Stimulated activated CD8-positive, alpha-beta memory T cell treated with anti-CD3 and anti-CD28 coated beads, Interleukin-4, amount 100 ng/mL, for 24 hours (primary cell): Measurements from ENCODE around the gene MTA2.
"Not testable (repeated sequence)": the region's sequence is repeated elsewhere in the genome, so short reads cannot be mapped to it uniquely, and the experiment has no call there.

Source experiments
- DNase-seq: peaks from one replicate; pipeline ENCODE4 v3.0.0-alpha.2; 2020; ENCODE audit warnings: low read depth

The MTA2 gene

DNA sequence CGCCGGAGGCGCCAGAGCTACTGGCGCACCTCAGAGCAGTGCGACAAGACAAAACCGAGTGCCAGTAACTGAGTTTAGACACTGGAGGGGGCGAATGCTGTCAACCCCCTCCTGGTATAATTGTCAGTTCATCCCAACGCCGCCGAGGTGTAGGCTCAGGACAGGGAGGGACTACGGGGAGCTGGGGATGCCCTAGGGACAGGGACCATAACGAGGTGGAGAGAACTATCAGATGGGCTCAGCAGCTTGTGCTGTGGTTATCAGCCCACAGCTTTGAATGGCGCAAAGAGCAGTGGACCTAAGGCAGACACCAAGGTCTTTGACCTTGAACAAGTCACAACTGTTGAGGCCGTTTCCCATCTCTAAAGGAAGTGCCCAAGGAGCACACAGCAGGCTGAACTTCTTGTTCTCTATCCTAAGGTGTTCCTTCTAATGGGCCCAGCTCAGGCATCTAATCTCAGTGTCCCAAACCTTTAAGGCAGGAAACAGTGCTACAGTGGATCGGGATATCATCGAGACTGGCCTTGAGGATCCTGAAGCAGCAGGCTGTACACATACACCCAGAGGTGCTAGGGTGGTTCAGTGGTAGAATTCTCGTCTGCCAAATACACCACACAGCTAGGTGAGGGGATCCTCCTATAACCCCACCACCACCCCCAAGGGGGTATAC is 9.4 kb downstream of the MTA2 start:
- no peak for DNase-seq

DNA sequence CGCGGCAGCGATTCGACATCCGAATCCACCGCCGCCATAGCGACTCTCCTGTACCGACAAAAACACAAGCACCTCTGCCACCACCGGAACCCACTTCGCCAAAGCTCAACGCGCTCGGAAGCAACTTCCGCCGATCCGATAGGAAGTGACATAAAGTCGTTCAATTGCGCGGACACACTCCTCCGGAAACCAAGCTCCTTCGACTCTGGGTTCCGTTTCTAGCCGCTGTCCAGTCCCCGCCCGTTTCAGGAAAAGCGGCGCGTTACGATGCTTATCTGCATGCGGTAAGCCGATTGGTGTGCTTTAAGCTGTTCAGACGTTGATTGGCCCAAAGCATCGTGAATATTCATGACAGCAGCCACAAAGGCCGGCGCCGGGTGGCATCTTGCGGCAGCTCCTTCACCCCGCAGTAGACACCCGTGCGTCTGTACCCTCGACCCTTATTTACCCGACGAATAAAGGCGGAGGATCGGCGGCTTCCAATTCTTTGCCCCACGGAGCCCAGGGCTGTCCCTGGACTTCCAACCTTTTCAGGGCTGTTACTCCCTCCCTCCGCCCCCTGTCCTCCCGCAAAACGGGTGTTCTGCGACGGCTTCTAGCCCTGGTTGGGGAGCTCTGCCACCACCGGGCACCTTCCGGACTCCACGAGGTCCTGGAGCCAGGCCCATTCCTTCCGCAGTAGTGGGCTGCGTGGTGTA is 10.1 kb downstream of the MTA2 start, which contains the start of gene TUT1:
TSS of gene TUT1 (minus strand) at position 76 of the 698 bp plus-strand sequence. CDS start at position 38, 38 bp downstream.
- DNase-seq = peak; percentile 90

DNA sequence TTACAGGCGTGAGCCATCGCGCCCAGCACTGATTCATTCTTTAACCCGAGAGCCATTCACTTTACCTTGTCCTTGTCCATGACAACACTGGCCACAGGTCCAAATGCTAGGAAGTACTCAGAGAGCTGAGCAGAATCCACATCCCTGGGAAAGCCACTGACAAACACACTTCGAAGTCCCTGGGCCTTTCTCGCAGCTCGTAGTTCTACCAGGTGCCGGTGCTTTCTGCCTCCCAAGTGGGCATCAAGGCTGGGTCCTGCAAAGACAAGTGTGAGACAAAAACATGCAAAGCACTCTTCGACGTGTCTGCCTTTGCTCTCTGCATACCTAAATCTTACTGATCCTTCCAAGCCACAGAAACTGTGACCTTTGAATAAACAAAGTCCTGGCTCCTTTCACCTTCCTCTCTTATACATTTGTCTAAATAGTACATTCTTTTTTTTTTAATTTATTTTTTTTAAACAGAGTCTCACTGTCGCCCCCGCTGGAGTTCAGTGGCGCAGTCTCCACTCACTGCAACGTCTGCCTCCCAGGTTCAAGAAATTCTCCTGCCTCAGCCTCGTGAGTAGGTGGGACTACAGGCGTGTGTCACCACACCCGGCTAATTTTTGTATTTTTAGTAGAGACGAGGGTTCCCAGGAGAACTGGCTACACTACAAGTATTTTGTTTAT is 12.6 kb downstream of the MTA2 start:
- DNase-seq = no peak

DNA sequence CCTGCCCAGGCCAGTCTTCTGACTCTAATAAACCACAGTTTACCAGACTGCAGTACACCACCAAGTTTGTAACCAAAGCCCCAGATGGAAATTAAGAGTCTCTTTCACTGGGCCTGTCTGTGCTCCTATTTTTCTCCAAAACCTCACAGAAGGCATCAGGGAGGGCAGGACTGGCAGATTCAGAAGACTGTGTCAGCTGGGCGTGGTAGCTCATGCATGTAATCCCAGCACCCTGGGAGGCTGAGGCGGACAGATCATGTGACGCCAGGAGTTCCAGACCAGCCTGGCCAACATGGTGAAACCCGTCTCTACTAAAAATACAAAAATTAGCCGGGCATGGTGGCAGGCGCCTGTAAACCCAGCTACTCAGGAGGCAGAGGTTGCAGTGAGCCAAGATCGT is 16.3 kb downstream of the MTA2 start:
- not testable (repeated sequence) for DNase-seq

DNA sequence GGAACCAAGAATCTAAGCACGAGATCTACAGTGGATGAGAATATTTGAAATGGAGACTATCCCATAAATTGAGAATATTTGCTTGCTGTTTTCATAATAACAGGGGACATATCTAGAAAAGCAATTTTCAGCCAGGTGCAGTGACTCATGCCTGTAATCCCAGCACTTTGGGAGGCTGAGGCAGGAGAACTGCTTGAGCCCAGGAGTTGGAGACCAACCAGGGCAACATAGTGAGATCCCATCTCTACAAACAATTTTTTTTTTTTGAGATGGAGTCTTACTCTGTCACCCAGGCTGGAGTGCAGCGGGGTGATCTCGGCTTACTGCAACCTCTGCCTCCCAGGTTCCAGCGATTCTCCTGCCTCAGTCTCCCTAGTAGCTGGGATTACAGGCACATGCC is 19.9 kb downstream of the MTA2 start:
- DNase-seq = not testable (repeated sequence)

DNA sequence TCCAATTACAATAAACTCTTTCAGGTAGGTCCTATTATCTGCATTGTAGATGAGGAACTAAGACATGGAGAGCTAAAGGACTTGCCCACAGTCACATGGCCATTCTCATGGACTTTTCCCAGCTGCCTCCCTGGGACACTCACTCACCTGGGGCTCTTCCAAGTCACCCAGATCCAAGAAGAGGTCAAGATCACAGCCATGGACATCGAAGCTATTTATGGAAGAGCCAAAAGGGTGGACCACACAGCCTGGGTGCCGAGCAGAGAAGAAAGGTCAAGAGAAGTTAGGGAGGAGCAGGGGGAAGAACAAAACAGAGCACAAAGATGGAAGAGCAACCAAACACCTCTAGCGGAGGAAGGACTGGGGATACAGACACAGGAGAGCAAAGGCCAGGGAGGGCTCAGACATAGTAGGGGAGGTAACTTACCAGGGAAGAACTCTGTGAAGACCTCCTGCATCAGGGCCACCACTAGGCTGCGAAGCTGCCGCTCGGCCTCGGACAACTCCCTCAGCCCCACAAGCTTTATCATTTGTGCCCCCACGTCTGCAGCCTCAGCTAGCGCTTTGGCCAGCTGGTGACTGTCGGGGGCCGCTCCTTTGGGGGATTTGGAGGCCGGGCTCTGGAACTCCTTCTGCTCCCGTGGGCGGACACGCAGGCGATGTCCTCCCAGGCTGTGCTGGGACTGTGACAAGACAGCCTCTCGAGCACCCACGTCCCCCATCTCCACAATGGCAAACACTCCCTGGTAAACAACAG is 20.5 kb downstream of the MTA2 start:
- DNase-seq = no peak

DNA sequence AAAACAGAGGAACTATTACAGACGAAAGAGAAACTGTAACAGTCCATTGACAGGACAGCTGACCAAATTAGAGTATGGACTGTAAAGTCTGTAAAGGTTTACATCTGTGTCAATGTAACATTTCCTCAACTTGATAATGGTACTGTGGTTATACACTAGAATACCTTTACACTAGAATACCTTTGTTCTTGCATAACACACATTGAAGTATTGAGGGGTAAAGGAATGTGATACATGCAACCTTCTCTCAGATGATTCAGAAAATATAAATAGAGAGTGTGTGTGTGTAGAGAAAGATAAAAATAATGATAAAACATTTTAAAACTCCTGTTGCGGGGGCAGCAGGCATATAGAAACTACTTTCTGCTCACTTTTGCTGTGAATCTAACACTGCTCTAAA is 22.4 kb downstream of the MTA2 start:
- no peak for DNase-seq

DNA sequence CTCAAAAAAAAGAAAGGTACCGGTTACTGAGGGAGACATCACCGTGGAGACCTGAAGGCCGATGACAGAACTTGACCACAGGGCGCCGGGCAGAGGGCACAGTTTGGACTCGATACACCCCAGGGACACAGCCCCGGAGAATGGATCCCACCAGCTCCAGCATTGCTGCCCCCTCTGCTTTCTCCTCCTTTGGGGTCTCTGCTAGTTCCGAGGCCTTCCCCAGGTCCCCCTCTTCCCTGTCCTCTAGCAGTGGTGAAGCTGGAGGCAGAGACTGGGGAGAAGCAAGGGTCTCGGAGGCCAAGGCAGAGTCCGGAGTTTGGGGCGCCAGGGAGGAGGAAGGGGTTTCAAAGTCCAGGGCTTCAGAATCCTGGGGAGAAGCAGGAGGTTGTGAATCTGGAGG is 23.1 kb downstream of the MTA2 start:
- DNase-seq = no peak

DNA sequence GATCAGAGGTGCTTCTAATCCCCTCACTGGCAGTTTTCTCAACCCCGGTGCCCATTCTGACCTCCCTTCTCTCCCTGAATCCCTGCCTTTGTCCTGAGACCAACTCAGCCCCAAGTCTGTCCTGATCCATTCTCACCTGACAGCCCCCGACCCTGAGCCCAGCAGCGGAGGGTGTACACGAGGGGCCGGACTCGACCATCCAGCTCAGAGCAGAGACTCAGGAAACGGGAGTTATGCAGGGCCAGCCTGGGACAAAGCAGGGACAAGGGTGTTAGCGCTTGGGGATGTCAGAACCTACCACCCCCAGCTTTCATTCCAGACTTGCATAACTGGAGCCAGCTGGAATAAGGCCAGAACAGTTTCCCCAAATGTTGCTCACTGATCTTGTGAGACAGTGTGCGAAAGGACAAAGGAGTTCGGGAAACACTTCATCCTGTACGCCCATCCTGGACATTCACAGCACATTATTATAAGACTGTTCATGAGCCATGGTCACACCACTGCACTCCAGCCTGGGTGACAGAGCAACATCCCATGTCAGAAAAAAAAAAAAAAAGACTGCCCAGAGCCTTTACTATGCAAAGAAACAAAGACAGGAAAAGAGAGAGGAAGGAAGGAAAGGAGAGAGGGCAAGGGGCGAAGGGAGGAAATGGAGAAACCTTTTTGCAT is 24.5 kb downstream of the MTA2 start:
- no peak for DNase-seq

DNA sequence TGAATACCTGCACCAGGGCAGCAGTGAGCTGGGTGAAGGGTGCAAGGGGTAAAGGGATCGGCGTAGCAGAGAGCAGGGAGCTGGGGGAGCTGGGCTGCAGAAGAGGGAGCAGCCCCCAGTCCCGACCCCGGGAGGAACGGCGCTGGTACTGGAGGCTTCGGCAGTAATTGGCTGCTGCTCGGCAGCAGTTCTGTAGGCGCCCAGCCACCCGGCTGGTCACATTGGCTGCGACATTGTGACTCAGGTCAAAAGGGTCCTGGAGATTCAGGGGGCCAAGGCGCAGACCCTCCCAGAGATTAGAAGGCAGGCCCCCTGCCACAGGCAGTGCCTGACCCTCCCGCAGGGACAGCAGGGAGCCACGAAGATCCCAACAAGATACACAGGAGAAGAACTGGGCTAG is 25.8 kb downstream of the MTA2 start:
- DNase-seq = no peak

DNA sequence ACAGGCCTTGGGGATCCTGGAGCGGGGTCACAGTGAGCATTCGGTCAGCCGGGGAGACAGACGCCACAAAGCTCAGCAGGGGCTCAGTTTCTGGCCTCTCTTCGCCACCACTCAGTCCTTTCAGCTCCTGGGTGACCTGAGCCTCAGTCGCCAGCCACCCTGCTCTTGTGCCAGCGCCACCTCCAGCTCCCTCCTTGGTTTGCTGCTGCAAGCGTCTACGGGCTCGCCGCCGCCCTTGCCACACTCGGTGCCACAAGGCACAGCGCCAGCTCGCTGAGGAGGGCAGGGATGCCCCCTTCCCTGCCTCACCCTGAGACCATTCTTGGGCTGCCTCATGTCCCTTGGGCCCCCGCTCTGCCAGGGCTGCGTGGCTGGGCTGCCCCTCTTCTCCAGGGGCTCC is 26.5 kb downstream of the MTA2 start:
- no peak for DNase-seq

DNA sequence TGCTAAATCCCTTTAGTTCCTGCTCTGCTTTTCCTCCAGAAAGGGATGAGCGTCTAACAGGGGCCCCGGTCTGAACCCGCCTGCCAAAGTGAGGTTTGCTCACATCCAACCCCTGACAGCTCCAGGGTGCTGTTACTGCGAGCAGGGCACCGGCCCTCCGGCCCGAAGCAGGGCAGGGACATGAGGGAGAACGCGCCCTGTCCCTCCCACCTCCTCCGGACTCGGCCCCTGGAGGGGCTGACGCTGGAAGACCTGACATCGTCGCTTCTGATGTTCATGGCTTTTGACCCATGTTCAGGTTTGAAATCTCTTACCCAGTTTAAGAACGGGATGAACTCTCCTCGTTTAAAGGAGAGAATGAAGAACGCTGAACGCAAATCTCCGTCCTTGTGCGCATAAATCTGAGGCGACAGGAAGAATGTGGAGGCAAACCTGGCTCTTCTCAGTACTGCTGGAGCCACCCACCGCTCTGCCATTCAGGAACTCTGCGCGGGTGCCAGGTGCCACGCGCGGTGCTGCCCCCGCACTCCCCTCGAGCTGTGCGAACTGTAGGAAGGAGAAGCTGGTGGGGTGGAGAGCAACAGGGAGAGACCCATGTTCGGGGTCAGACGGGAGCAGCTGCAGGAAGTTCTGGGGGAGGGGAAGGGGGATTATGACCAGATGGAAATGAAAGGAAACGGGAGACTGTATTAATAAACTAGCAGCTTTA is 27.1 kb downstream of the MTA2 start:
- DNase-seq = no peak

DNA sequence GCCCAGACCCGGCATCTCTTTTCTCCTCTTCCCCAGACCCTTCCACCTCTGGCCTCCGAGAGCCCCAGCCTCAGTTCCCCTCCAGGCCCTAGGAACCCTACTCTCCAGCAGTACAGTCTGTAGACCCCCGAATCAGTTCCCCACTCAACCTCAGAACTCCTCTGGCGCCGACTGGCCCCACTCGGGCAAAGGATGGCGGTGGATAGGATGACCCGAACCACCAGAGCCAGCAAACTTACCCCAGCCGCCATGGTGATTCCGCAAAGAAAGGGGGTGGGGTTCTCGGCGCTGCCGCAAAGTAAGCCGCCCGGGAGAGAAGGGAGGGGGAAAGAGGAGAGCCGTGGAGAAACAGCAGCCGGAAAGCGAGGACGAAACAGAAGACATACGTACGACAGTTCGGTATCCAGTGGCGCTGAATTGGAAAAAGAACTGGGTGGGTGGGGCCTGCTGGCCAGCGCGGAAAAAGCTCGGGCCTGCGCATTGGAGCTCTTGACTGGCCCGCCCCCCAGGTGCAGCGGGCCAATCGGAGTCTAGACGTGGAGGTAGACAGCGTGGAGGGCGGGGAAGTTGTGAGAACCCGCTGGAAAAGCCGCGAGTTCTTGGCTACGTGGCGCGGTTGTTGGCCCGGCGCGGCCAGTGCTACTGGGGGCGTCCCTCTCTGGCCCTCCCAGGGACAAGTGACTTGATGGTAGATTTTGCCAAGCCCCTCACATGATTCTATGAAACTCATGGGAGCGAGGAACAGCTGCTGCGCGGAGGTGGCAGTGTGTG is 27.9 kb downstream of the MTA2 start, which contains the start of gene EEF1G:
TSS of gene EEF1G (minus strand) at position 300 of the 771 bp plus-strand sequence. CDS start at position 251, 49 bp downstream.
- peak; percentile 94 for DNase-seq

DNA sequence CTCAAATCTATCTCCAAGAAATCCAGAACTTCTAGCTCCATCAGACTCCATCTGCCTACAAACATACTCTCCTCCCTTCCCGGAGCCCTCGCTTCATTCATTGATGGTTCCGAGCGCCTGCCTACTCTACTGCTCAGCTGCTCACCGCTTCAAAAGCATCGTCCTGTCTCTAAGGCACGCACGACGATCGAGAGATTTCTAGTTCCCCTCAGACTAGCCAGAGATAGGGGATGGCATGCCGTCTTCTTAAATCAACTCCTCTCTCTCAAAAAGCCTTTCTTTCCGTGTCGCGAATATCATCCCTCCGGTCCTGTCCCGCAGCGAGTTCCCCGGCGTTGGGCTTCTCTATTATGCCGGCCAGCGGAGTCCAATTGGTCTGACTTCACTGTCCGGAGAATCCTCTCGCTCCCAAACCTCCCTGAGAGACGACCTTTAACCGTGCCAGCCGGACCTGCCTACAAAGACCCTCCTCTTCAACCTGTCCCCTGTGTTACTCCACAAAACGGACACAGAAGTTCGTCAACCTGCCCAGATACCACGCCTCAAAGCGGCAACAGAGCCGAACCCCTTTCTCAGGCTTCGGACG is 28.6 kb downstream of the MTA2 start:
- DNase-seq = no peak

DNA sequence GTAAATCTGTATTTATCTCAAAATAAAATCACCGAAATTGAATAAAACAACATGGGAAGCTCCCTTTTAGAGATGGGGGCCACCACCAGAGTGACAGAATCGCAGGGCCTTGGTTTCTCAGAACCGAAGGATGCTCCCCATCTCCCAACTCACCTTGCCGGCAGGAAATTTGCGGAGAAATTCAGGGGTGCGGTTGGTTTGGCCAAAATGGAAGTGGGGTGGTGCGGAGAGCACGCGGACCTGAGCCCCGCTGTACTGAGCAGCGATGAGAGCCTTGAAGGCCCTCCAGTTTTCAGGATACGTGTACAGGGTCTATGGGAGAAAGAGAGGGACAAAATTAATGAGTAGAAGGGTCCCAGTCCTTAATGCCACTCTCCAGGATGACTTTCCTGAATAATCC is 29.2 kb downstream of the MTA2 start:
- DNase-seq = no peak

DNA sequence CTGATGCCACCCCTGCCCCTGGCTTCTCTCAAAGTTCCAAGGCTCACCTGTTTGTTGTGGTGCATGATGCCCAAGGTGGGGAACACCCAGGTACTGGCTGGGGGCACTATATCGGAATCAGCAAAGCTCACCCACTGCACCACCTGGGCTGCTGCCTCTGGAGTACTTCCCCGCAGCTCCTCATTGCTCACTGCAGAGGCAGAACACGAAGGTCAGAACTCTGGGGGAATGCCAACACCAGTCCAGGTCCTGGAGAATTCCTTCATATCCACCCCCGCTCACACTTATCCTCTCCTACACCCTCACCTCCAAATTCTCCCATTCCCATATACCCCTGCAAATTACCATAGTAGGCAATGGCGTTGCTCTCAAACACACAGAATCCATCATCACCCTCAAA is 30.2 kb downstream of the MTA2 start:
- DNase-seq = not testable (repeated sequence)

DNA sequence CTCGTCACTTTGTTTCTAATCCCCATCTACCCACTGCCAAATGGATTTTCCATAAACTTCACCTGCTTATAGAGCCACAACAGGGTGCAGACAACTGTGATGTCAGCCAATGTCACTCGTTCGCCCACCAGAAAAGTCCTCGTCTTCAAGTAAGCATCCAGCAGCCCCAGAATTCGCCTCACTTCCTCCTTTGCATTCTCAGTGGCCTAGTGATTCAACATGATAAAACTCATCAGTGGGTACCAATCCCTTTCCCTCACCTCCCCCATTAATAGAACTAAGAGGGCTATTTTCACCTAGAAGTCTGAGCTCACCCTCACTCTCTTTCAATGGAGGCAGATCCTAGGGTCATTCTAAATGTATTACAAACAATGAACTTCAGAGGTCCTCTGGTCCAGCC is 30.8 kb downstream of the MTA2 start:
- not testable (repeated sequence) for DNase-seq

DNA sequence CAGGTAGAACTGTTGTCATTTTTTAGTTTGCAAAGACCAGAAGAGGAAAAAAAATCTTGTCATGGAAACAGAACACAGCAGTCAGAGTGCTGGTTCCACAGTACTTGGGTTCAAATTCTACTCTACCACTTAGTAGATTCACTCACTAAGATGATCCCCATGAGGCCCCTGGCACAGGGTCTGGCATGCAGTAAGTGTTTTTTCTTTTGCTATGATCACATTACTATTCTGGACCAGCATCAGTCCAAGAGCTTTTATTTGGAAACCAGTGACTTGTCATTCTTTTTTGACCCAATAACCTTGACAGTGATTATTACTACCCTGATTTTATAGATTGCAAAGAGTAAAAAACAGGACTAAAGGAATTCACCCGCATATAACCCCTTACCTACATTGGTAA is 32.1 kb downstream of the MTA2 start:
- no peak for DNase-seq

DNA sequence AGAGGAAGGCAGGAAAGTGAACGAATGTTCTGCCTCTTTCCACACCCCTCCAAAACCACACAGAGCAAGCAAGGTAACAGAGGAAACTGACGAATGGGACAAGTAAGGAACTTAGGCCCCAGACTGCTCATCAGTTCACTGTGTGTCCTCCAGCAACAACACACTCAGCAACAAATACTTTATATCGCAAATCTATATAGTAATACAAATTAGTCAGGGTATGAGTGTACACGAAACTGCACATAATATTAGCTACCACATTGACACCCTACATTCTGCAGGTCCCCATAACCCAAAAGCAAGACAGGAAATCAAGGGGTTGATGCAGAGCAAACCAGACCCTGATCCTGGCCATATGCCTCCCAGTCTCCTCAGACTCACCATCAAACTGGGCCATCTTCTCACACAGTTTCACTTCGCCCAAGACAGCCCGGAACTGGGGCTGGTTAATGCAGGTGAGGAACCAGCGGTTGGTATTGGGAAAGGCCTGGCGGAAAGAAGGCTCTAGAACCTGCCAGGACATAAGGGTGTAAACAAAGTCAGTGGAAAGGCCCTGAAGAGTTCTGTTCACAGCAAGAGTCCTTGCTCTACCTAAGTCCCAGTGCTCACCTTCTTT is 34.5 kb downstream of the MTA2 start:
- no peak for DNase-seq

DNA sequence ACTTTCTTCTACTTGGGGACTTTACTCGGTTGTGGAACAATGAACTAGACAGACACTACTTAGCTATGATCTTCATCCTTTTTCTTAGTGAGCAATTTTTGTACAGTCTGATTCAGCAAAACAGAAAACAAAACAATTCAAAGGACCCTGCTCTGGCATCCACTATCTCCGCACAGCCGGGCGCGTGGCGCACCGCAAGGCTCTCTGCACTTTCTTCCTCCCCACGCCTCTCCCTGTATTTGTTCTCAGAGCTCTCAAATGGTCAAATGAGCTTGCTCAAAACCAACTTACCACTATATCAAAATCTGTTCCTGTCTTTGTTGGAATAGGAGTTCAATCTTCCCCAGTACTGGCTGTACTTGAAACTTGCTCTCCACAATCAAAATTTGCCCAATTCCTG is 35.4 kb downstream of the MTA2 start:
- DNase-seq = no peak
